ENCODE measurements around the gene DCC.

GRCh38 chr18:52569492-52569891 lies 229.5 kb downstream of the DCC start:
- no peak for TF ChIP-seq ZNF384 (IDR thresholded peaks at IDR 0.05)
- no peak for TF ChIP-seq BHLHE40 (IDR thresholded peaks at IDR 0.05; ENCODE audit: borderline replicate concordance)
- TF ChIP-seq, protein P1, sequence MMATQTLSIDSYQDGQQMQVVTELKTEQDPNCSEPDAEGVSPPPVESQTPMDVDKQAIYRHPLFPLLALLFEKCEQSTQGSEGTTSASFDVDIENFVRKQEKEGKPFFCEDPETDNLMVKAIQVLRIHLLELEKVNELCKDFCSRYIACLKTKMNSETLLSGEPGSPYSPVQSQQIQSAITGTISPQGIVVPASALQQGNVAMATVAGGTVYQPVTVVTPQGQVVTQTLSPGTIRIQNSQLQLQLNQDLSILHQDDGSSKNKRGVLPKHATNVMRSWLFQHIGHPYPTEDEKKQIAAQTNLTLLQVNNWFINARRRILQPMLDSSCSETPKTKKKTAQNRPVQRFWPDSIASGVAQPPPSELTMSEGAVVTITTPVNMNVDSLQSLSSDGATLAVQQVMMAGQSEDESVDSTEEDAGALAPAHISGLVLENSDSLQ (IDR thresholded peaks at IDR 0.05) = no peak
- TF ChIP-seq ELF4 (IDR thresholded peaks at IDR 0.05) = no peak

Measured in HEK293T (cell line).